Endometrium (tissue), 2 donors: Measurements from ENCODE around the gene SHISA7.

Source experiments
- FAIRE-seq: peaks from 2 replicates; lab custom pipeline; 2012; peaks lifted over from hg19 to GRCh38; lab: Jason Lieb, UNC
- donor health status: control.
- donor health status: control.

The SHISA7 gene

DNA sequence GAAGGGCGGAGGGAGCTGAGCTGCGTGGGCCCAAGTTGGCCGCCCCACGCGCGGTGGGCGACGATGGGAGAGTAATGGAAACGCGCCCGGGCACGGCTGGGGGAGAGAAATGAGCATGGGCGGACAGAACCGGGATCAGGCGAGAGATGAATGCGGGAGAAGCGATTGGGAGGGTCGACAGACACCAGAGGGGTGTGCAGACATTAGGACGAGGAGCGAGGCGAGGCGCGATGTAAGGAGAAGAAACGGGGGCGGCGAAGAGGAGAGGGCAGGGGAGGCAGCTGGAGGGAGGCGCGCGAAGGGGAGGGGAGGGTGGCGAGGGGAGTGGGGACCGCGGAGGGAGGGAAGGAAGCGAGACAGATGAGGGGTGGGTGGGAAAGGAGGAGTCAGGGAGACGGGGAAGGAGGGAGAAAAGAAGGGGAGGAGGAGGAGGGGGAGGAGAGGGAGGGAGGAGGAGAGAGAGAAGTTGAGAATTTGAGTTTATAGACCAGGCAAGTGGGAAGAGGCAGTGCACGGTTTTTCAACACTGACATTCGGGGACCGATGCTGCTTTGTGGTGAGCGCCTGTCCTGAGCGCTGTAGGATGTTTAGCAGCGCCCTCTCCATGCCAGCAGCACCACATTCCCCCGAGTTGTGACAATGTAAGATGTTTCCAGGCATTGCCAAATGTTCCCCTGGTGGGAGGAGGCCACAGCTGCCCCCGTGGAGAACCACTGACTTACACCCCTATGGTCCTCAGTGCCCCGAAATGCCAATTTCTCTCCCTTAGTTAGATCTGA is at the start of gene SHISA7:
TSS of gene SHISA7 (minus strand) at position 256 of the 779 bp plus-strand sequence. CDS start 437 bp downstream, outside the sequence.
- FAIRE-seq = no peak

GRCh38 chr19:55492362-55492944 is 49.4 kb upstream of the SHISA7 start:
- no peak for FAIRE-seq

DNA sequence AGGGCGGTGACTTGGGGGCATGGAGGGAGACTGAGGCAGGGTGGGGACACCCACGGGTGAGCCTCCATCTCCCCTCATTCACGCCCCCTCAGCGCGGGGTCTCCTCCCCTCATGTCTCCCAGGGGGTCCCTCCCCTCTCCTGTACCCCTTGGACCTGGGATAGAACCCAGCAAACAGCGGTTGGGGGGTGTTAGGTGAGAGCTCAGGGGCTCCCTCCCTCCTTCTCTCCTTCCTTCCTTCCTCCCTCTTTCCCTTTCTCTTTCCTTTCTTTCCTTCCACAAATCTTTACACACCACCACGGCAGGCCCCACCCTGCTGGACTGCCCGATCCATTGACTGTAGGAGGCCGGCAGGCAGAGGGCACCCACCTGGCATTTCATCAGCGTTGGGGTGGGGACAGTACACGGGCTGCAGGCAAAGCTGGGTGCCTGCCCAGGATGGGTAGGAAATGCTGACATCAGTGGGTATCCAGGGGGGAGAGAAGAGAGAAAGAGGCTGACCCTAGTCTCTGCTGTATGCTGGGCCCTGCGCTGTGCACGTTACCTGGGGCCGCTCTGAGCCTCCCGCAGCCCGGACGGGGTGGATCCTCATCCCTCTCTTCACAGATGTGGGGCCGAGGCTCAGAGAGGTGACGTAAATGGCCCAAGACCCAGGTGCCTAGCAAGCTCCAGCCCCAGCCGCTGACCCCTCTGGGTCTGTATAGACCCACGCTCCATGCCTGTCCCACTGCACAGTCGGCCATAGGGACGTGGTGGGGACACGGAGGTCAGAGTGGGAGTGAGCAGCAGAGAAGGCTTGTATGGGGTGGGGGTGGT is 48.7 kb upstream of the SHISA7 start:
- FAIRE-seq = no peak

GRCh38 chr19:55490478-55491432 is 47.7 kb upstream of the SHISA7 start:
- no peak for FAIRE-seq

DNA sequence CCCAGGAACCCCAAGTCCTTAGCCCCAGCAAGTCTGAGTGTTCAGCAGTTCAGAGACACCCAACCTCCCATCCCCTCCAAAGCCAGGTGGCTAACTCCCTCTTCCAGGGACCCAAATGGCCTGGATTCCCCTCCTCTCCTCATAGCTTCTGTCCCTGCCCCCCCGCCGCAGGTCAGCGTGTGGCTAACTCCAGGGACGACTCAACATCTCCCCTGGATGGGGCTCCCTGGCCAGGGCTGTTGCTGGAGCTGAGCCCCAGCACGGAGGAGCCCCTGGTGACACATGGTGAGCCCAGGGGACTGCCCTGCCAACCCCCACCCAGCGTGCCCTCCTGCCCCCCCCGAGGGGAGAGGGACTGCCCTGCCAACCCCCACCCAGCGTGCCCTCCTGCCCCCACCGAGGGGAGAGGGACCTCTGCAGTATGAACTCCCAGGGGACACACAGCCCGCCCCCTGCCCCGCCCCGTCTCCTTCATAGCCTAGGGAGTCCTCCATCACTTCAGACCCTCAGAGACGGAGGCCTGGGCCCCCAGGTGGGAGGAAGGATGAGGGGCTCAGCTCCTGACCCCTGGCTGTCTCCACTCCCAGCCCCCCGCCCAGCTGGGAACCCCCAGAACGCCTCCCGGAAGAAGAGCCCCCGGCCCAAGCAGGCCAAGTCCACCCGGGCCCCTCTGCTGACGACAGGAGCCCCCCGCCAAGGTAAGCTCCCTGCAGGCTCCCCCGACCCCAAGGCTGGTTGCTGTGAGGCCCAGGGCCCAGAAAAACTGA is 46.8 kb upstream of the SHISA7 start:
- no peak for FAIRE-seq

- FAIRE-seq = no peak
Measured at GRCh38 chr19:55488986-55489710, 46.0 kb upstream of the SHISA7 start.

GRCh38 chr19:55487924-55488687 is 45.0 kb upstream of the SHISA7 start, which contains the start of gene SSC5D:
TSS of gene SSC5D (plus strand) at chr19:55488436. CDS start at chr19:55488590, 154 bp downstream.
- FAIRE-seq = no peak

GRCh38 chr19:55486971-55487923 is 44.1 kb upstream of the SHISA7 start:
- FAIRE-seq = no peak

- no peak for FAIRE-seq
Measured at GRCh38 chr19:55486043-55486970, 43.2 kb upstream of the SHISA7 start.

DNA sequence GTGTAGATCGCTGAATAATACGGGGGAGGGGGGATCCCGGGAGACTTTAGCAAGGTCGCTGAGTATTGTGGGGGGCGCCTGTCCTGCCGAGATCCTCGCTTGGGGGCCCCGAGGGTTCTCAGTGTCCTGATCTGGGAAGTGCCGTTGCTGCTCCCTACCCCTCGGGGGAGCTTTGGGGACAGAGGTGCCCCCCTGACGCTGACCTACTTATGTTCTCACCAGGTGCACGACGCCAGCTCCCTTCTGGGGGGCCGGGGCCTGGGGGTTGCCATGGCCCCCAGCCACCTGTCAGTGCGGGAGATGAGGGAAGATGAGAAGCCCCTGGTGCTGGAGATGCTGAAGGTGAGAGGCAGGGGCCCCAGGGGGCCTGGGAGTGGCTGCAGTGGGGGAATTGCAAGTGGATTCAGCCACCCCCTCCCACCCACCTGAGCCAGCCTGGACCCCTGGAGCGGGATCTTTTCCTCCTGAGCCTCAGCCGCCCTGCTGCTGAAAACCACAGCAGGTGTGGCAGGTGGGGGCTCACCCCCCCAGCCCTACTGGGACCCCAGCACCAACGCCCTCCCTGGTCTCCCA is 42.4 kb upstream of the SHISA7 start:
- no peak for FAIRE-seq

DNA sequence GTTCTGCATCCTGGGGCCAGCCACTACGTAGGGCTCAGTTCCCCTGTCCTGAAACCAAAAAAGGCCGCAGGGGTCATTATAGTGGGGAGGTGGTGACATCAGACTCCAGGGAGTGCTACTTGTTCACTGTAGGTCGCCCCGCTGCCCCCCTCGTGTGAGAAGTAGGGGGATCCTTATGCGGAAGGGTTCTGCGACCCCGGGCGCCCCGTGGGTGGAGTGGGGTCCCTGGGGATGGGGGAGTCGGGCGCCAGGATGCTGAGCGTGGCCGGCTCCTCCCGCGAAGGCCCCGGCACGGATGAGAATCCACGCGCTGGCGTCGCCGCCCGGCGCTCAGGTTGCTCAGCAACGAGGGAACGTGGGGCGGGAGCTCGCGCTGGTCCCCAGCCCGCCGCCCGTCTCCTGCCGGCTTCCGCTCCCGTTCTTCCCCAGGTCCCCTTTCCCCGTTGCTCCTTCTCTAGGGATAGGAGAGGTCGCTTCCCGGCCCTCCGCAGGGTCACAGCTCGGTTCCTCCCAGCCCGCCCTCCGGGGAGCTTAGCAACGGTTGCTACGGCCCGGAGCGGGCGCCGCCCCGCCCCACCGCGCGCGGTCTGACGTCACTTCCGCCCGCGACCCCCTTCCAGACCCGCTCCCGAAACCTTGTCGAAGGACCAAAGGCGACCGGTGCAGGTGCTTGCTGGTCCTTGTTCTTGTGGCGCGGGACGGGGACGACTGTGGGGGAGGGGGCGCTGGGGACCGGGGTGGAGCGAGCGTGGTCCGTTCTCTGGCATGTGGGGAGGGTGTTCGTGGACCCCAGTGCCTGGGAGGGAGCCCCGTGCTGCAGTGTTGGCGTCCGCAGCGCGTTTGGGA is 41.7 kb upstream of the SHISA7 start, which contains the start of gene NAT14:
TSS of gene NAT14 (plus strand) at position 596 of the 846 bp plus-strand sequence. CDS start 521 bp downstream, outside the sequence.
- FAIRE-seq = no peak

DNA sequence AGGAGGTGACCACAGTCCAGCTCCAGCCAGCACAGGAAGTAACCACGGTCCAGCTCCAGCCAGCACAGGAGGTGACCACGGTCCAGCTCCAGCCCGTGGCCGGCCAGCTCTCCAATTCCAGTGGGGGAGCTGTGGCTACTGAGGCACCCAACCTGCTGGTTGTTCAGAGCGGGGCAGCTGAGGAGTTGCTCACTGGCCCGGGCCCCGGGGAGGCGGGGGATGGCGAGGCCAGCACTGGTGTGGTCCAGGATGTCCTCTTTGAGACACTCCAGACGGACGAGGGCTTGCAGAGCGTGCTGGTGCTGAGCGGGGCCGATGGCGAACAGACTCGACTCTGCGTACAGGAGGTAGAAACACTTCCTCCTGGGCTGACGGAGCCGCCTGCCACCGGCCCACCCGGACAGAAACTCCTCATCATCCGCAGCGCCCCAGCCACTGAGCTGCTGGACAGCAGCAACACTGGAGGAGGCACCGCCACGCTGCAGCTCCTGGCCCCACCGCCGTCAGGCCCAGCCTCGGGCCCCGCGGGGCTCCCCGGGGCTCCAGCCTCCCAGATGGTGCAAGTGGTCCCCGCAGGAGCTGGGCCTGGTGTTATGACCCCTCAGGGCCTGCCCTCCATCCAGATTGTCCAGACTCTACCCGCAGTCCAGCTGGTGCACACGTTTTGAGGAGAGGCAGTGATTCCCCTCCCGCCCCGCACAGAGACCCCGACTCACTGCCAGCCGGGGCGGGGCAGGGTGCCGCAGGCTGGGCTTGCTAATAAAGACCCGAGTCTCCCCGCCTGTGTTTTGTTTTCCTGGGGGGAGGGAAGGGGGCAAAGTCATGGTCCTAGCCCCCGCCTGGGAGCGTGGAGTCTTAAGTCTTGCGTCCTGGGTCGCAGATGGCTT is 40.8 kb upstream of the SHISA7 start:
- no peak for FAIRE-seq

DNA sequence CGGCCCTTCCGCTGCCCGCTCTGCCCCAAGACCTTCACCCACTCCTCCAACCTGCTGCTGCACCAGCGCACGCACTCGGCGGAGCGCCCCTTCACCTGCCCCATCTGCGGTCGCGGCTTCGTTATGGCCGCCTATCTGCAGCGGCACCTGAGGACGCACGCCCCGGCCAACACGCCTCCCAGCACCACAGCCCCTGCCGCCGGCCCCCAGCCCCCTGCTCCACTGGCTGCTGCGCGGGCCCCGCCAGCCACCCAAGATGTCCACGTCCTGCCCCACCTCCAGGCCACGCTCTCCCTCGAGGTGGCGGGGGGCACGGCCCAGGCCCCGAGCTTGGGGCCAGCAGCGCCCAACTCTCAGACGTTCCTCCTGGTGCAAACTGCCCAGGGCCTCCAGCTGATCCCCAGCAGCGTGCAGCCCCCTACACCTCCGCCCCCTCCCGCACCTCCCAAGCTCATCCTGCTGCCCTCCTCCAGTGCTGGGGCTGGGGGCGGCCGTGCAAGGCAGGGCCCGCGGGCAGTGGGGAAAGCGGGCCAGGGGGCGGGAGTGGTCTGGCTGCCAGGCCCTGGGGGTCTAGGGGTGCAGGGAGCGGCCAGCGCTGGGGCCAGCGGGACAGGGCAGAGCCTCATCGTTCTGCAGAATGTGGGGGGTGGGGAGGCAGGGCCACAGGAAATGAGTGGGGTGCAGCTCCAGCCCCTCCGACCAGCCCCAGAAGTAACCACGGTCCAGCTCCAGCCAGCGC is 40.0 kb upstream of the SHISA7 start:
- FAIRE-seq = no peak
